ENCODE results near the gene CBLB. TPM values are rescaled to one million over a fixed set of nuclear protein-coding genes. Genes with fewer than 3 reads are reported as not detected.

Gene CBLB
- total and polyA plus RNA-seq, 2 of the 4 experiments (the other 2 are of a cell fraction), result 10.1 to 20.1 TPM

DNA sequence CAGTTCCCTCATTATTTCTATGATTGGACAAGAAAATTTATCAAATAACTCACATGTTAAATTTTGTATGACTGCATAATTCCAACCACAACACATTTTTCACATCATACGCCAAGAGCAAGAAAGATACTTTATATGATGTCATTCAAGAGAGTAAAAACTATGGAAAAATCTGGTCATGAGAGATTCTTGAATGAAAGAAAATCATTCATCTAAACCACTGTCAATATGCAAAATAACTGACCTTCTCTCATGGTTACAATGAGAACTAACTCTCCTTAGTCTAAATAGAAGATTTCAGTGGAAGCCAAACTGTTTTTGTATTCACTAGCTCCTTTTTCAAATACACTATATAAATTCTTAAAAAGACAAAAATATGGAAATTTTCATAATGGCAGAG lies 124.6 kb downstream of the CBLB start:
- no peaks in the 10 kb centered on the region for H3K9me3 ChIP-seq (ENCODE audit: control insufficient read depth, insufficient read depth, low read length)
- H3K79me1 ChIP-seq (ENCODE audit: low read depth in 1 of 2, low read length in 2 of 2), result peaks cover 0 to 6% of the 10 kb centered on the region in 2 experiments; a peak in 1 of 4 replicates
- ATAC-seq (ENCODE audit: low read depth) (no peak), DNase-seq (no peak)
- H3K23ac ChIP-seq (ENCODE audit: low read depth, low read length), result no peak overlapping the region
- H4K5ac ChIP-seq (ENCODE audit: low read depth, low read length), result no peak overlapping the region
- no peaks in the 10 kb centered on the region for H3K27me3 ChIP-seq (ENCODE audit: control insufficient read depth, insufficient read depth, low read length)
- H3K4me1 ChIP-seq (ENCODE audit: control insufficient read depth, insufficient read depth, low read length), result peaks cover 2% of the 10 kb centered on the region; the same call in 1 of the 2 replicates
- H3K9ac ChIP-seq (ENCODE audit: low read depth, low read length), result no peak overlapping the region
- no peak overlapping the region for H3K4ac ChIP-seq (ENCODE audit: low read depth, low read length)
- H2AK5ac ChIP-seq (ENCODE audit: low read depth, low read length), result no peak overlapping the region
- CTCF ChIA-PET, result interaction anchor here (0.6 to 0.7 kb wide), 3 partner anchors 18 to 240 kb away, joined by 3 to 4 read pairs (median 3); no protein-coding TSS in a partner anchor
- no peak overlapping the region for H2BK15ac ChIP-seq (ENCODE audit: low read depth, low read length)
- no peak overlapping the region for H2BK5ac ChIP-seq (ENCODE audit: low read depth, low read length, poor library complexity, severe bottlenecking)
- no peak overlapping the region for H3K56ac ChIP-seq (ENCODE audit: extremely low read depth, insufficient read depth, low read length)
- POLR2A ChIA-PET (ENCODE audit: unreplicated experiment), result interaction anchor here (0.6 kb wide), 1 partner anchor 20 kb away, joined by 4 read pairs; no protein-coding TSS in a partner anchor
- no peak overlapping the region for H3K4me3 ChIP-seq (ENCODE audit: insufficient read depth, low read depth, low read length)
- WGBS, 2 experiments (ENCODE audit: extremely low coverage in 2 of 2, insufficient read length in 1 of 2), result no CpG with 5 or more reads among the region's 1 CpG
- in situ Hi-C loops (cut with MboI; ENCODE audit: low sequenced_read_pairs) (no loop called here), dilution Hi-C loops (cut with HindIII; ENCODE audit: low sequenced_read_pairs, unreplicated experiment) (no loop called here), intact Hi-C loops (cut with micrococcal nuclease) (no loop called here)
- no peak overlapping the region for H4K91ac ChIP-seq (ENCODE audit: insufficient read depth, low read depth, low read length)
- TF ChIP-seq CHD1 (IDR thresholded peaks at IDR 0.05; ENCODE audit: low read depth, low read length) (no peak), NFE2L2 (IDR thresholded peaks at IDR 0.05; ENCODE audit: low read depth, low read length) (no peak)
- H4K8ac ChIP-seq (ENCODE audit: low read depth in 2 of 2, low read length in 2 of 2), result no peak overlapping the region
- no peak overlapping the region for H2AK9ac ChIP-seq (replicated peaks; ENCODE audit: low read depth, low read length, poor library complexity)
- H2BK20ac ChIP-seq (ENCODE audit: low read depth, low read length), result no peak overlapping the region
- BruUV-seq (replicated peaks), result no TSS peak
- H3K27ac ChIP-seq (ENCODE audit: insufficient read depth, low read length), result no peak overlapping the region
- H2AFZ ChIP-seq (replicated peaks; ENCODE audit: low read length, poor library complexity), result no peak overlapping the region
- H3K18ac ChIP-seq (ENCODE audit: low read depth, low read length), result no peak overlapping the region
- no peak overlapping the region for H3K14ac ChIP-seq (replicated peaks; ENCODE audit: low read depth, low read length)
- H3K4me2 ChIP-seq (ENCODE audit: low read depth, low read length), result no peak overlapping the region
- H4K20me1 ChIP-seq (ENCODE audit: insufficient read depth, low read length), result no peaks in the 10 kb centered on the region
- H3K36me3 ChIP-seq (ENCODE audit: control insufficient read depth, insufficient read depth, low read length), result peaks cover 9% of the 10 kb centered on the region
- H3K9me1 ChIP-seq (ENCODE audit: insufficient read depth, low read length), result peaks cover 4% of the 10 kb centered on the region; the same call in 1 of the 2 replicates
- H2BK120ac ChIP-seq (ENCODE audit: low read depth, low read length), result no peak overlapping the region
